CD4-positive, alpha-beta memory T cell (primary cell): ENCODE measurements around the gene AMOTL2. TPM values are rescaled to one million over a fixed set of nuclear protein-coding genes. Genes with fewer than 3 reads are reported as not detected.

ENCODE experiments used
- CTCF ChIA-PET: fragments of 350-600 bp; sonication (Branson Sonifier 250); formaldehyde crosslinking; loops from one replicate; lab custom pipeline; 2021; ENCODE audit warnings: inconsistent platforms; ENCODE audit not compliant: partially characterized antibody; lab: Charles Lee
- POLR2A ChIA-PET: fragments of 350-600 bp; sonication (Branson Sonifier 250); formaldehyde crosslinking; loops from one replicate; lab custom pipeline; 2021; ENCODE audit not compliant: partially characterized antibody; lab: Charles Lee
- DNase-seq, 5 donors: peaks; one replicate each; pipeline versions ENCODE4 v3.0.0 to v3.0.0-alpha.2; 2020 to 2022; ENCODE audit warnings: mixed read lengths in 1 of 5
- H3K27ac ChIP-seq: one replicate; pipeline ENCODE4 v1.7.0; 2013; ENCODE audit warnings: low read depth, low read length
- H3K27me3 ChIP-seq: 2 replicates; pipeline ENCODE4 v1.7.0; 2013; ENCODE audit warnings: mild to moderate bottlenecking, low read length, moderate library complexity; ENCODE audit not compliant: insufficient read depth
- H3K36me3 ChIP-seq: 2 replicates; pipeline ENCODE4 v1.7.0; 2013; ENCODE audit warnings: mild to moderate bottlenecking, low read length, moderate library complexity; ENCODE audit not compliant: insufficient read depth
- H3K4me1 ChIP-seq: 2 replicates; pipeline ENCODE4 v1.7.0; 2013; ENCODE audit warnings: mild to moderate bottlenecking, low read length, moderate library complexity; ENCODE audit not compliant: insufficient read depth
- H3K4me3 ChIP-seq, 2 donors: one replicate each; pipeline ENCODE4 v1.7.0; 2013; ENCODE audit warnings: low read length in 2 of 2, mild to moderate bottlenecking in 1 of 2
- H3K9me3 ChIP-seq, 2 donors: one replicate each; pipeline ENCODE4 v1.7.0; 2013; ENCODE audit warnings: low read length in 2 of 2, control low read depth in 1 of 2; ENCODE audit not compliant: control insufficient read depth in 1 of 2
- H3K27ac Mint-ChIP-seq, 7 donors: one replicate each; pipeline ENCODE4 v1.8.0; 2020 to 2021; ENCODE audit warnings: mixed read lengths in 7 of 7, mild to moderate bottlenecking in 6 of 7, inconsistent platforms in 3 of 7, moderate library complexity in 3 of 7
- H3K27me3 Mint-ChIP-seq, 2 donors: one replicate each; pipeline ENCODE4 v1.8.0; 2020 to 2021; ENCODE audit warnings: mixed read lengths in 2 of 2
- H3K36me3 Mint-ChIP-seq, 2 donors: one replicate each; pipeline ENCODE4 v1.8.0; 2020 to 2021; ENCODE audit warnings: mixed read lengths in 2 of 2, inconsistent platforms in 1 of 2, mild to moderate bottlenecking in 1 of 2
- H3K4me1 Mint-ChIP-seq, 4 donors: one replicate each; pipeline ENCODE4 v1.8.0; 2020 to 2021; ENCODE audit warnings: mixed read lengths in 4 of 4, mild to moderate bottlenecking in 1 of 4
- H3K4me3 Mint-ChIP-seq, 8 donors: one replicate each; pipeline ENCODE4 v1.8.0; 2020 to 2021; ENCODE audit warnings: mixed read lengths in 8 of 8, mild to moderate bottlenecking in 7 of 8, moderate library complexity in 6 of 8, inconsistent platforms in 3 of 8
- H3K9me3 Mint-ChIP-seq, 8 donors: one replicate each; pipeline ENCODE4 v1.8.0; 2020 to 2021; ENCODE audit warnings: mixed read lengths in 8 of 8, mild to moderate bottlenecking in 5 of 8, inconsistent platforms in 3 of 8, moderate library complexity in 1 of 8
- intact Hi-C: fragments of 100-400 bp; cut with micrococcal nuclease; formaldehyde crosslinking; loops from one replicate; pipeline ENCODE4 v1.15.1; 2023
- polyA plus RNA-seq, 2 donors: library from polyadenylated mRNA; unstranded; fragments of 300-500 nt; fragmentation: Illumina TruSeq; gene quantifications; one replicate each; pipeline ENCODE4 v1.2.3, GENCODE V29; 2021
- total RNA-seq, 2 experiments: library from RNA; stranded (reverse); gene quantifications; one replicate each; pipeline ENCODE4 v1.2.3, GENCODE V29; 2021

The AMOTL2 gene
- total and polyA plus RNA-seq, 4 experiments from 2014 or later, result 0.23 to 0.48 TPM; not detected in 2

GRCh38 chr3:134312072-134312872 is 62.0 kb downstream of the AMOTL2 start:
- Histone ChIP-seq H3K9me3 (no peaks in the 10 kb centered on the region), H3K27ac (no peak overlapping the region), H3K36me3 (no peaks in the 10 kb centered on the region), H3K27me3 (peaks cover 18% of the 10 kb centered on the region), H3K4me3 (no peak overlapping the region), H3K4me1 (peaks cover 3% of the 10 kb centered on the region)
- Mint-ChIP-seq H3K27ac (no peak overlapping the region), H3K4me1 (peaks cover 2 to 7% (median 5%) of the 10 kb centered on the region in 4 donors), H3K9me3 (no peaks in the 10 kb centered on the region), H3K27me3 (peaks cover 22 to 30% of the 10 kb centered on the region in 2 donors), H3K4me3 (peak overlapping the region in 7 of 8 donors; percentile 28 to 80 (median 66)), H3K36me3 (no peaks in the 10 kb centered on the region)
- peak in 1 of 5 donors; percentile 6 for DNase-seq
- intact Hi-C loops, result no loop called here
- ChIA-PET POLR2A (no interaction called here), CTCF (interaction anchor here (1.0 kb wide), 1 partner anchor 9 kb away, joined by 3 read pairs; no protein-coding TSS in a partner anchor)

- Mint-ChIP-seq H3K36me3 (no peaks in the 10 kb centered on the region), H3K4me1 (peaks cover 2 to 7% (median 5%) of the 10 kb centered on the region in 4 donors), H3K4me3 (peak overlapping the region in 1 of 8 donors; percentile 8), H3K9me3 (no peaks in the 10 kb centered on the region), H3K27me3 (peaks cover 24 to 30% of the 10 kb centered on the region in 2 donors), H3K27ac (no peak overlapping the region)
- H3K9me3 ChIP-seq, result no peaks in the 10 kb centered on the region
- peaks cover 18% of the 10 kb centered on the region for H3K27me3 ChIP-seq
- CTCF ChIA-PET, result interaction anchor here (7.0 kb wide), 1 partner anchor 163 kb away, joined by 132 read pairs; no protein-coding TSS in a partner anchor
- no peak overlapping the region for H3K27ac ChIP-seq
- H3K4me3 ChIP-seq, result no peak overlapping the region
- POLR2A ChIA-PET, result no interaction called here
- H3K4me1 ChIP-seq, result peaks cover 3% of the 10 kb centered on the region
- DNase-seq, result no peak
- H3K36me3 ChIP-seq, result no peaks in the 10 kb centered on the region
- intact Hi-C loops, result no loop called here
Measured at GRCh38 chr3:134311693-134312071, 62.6 kb downstream of the AMOTL2 start.

GRCh38 chr3:134311265-134311664 is 63.0 kb downstream of the AMOTL2 start:
- CTCF ChIA-PET, result interaction anchor here (1.3 to 7.0 kb wide), 2 partner anchors 10 to 164 kb away, joined by 3 to 132 read pairs; no protein-coding TSS in a partner anchor
- intact Hi-C loops, result no loop called here
- H3K27me3 Mint-ChIP-seq, result peaks cover 28 to 30% of the 10 kb centered on the region in 2 donors

GRCh38 chr3:134309987-134310700 is 64.1 kb downstream of the AMOTL2 start:
- Mint-ChIP-seq H3K27me3 (peaks cover 31 to 35% of the 10 kb centered on the region in 2 donors), H3K9me3 (no peaks in the 10 kb centered on the region), H3K36me3 (no peaks in the 10 kb centered on the region), H3K4me1 (peaks cover 2 to 7% (median 5%) of the 10 kb centered on the region in 4 donors), H3K4me3 (no peak overlapping the region), H3K27ac (no peak overlapping the region)
- no peak for DNase-seq
- POLR2A ChIA-PET, result no interaction called here
- H3K9me3 ChIP-seq, result no peaks in the 10 kb centered on the region
- H3K36me3 ChIP-seq, result no peaks in the 10 kb centered on the region
- H3K27me3 ChIP-seq, result peaks cover 15% of the 10 kb centered on the region
- peaks cover 3% of the 10 kb centered on the region for H3K4me1 ChIP-seq
- no peak overlapping the region for H3K27ac ChIP-seq
- CTCF ChIA-PET, result interaction anchor here (1.0 to 7.0 kb wide), 7 partner anchors 8 to 181 kb away, joined by 3 to 132 read pairs (median 7); no protein-coding TSS in a partner anchor
- intact Hi-C loops, result no loop called here
- H3K4me3 ChIP-seq, result no peak overlapping the region

More at GRCh38 chr3:134311265-134311664, 63.0 kb downstream of the AMOTL2 start:
- no peak overlapping the region for H3K4me3 Mint-ChIP-seq
- Histone ChIP-seq H3K27me3 (peaks cover 18% of the 10 kb centered on the region), H3K4me1 (peaks cover 3% of the 10 kb centered on the region), H3K36me3 (no peaks in the 10 kb centered on the region), H3K9me3 (no peaks in the 10 kb centered on the region), H3K27ac (no peak overlapping the region), H3K4me3 (no peak overlapping the region)
- H3K36me3 Mint-ChIP-seq, result no peaks in the 10 kb centered on the region
- no peaks in the 10 kb centered on the region for H3K9me3 Mint-ChIP-seq
- H3K27ac Mint-ChIP-seq, result no peak overlapping the region
- no peak for DNase-seq
- H3K4me1 Mint-ChIP-seq, result peaks cover 2 to 7% (median 5%) of the 10 kb centered on the region in 4 donors
- POLR2A ChIA-PET, result no interaction called here

GRCh38 chr3:134308350-134308891 is 65.8 kb downstream of the AMOTL2 start:
- POLR2A ChIA-PET, result interaction anchor here (1.5 kb wide), 1 partner anchor 165 kb away, joined by 4 read pairs; no protein-coding TSS in a partner anchor
- peaks cover 5% of the 10 kb centered on the region for H3K27me3 ChIP-seq
- no peaks in the 10 kb centered on the region for H3K36me3 ChIP-seq
- Mint-ChIP-seq H3K4me1 (peaks cover 2 to 7% (median 3%) of the 10 kb centered on the region in 4 donors), H3K9me3 (no peaks in the 10 kb centered on the region), H3K27ac (no peak overlapping the region), H3K27me3 (peaks cover 21% of the 10 kb centered on the region in 2 donors), H3K36me3 (no peaks in the 10 kb centered on the region), H3K4me3 (peak overlapping the region in 4 of 8 donors; percentile 3 to 70 (median 67))
- peaks cover under 1% of the 10 kb centered on the region for H3K4me1 ChIP-seq
- no peaks in the 10 kb centered on the region for H3K9me3 ChIP-seq
- no peak overlapping the region for H3K4me3 ChIP-seq
- intact Hi-C loops, result loop anchor here (1.0 kb wide), 4 partner anchors 70 to 184 kb away; no protein-coding TSS in a partner anchor
- no peak overlapping the region for H3K27ac ChIP-seq
- DNase-seq, result peak; percentile 68 to 74 (median 71)
- CTCF ChIA-PET, result interaction anchor here (0.7 to 7.0 kb wide), 22 partner anchors 10 to 185 kb away, joined by 3 to 132 read pairs (median 4); no protein-coding TSS in a partner anchor

GRCh38 chr3:134307425-134307824 is 66.8 kb downstream of the AMOTL2 start:
- peaks cover 2 to 7% (median 3%) of the 10 kb centered on the region in 4 donors for H3K4me1 Mint-ChIP-seq
- H3K27me3 ChIP-seq, result peaks cover 1% of the 10 kb centered on the region

More at GRCh38 chr3:134307425-134307824, 66.8 kb downstream of the AMOTL2 start:
- no peak overlapping the region for H3K27ac Mint-ChIP-seq
- ChIA-PET CTCF (interaction anchor here (0.8 to 7.0 kb wide), 11 partner anchors 9 to 186 kb away, joined by 3 to 132 read pairs (median 7); no protein-coding TSS in a partner anchor), POLR2A (interaction anchor here (1.5 kb wide), 1 partner anchor 166 kb away, joined by 4 read pairs; no protein-coding TSS in a partner anchor)
- H3K4me1 ChIP-seq, result no peaks in the 10 kb centered on the region
- DNase-seq, result no peak
- intact Hi-C loops, result no loop called here
- no peak overlapping the region for H3K4me3 ChIP-seq
- no peak overlapping the region for H3K4me3 Mint-ChIP-seq
- H3K9me3 ChIP-seq, result no peaks in the 10 kb centered on the region
- no peaks in the 10 kb centered on the region for H3K36me3 Mint-ChIP-seq
- no peaks in the 10 kb centered on the region for H3K36me3 ChIP-seq
- peaks cover 18 to 19% of the 10 kb centered on the region in 2 donors for H3K27me3 Mint-ChIP-seq
- H3K9me3 Mint-ChIP-seq, result no peaks in the 10 kb centered on the region
- no peak overlapping the region for H3K27ac ChIP-seq
